ENCODE data around the gene PSORS1C1.

DNA sequence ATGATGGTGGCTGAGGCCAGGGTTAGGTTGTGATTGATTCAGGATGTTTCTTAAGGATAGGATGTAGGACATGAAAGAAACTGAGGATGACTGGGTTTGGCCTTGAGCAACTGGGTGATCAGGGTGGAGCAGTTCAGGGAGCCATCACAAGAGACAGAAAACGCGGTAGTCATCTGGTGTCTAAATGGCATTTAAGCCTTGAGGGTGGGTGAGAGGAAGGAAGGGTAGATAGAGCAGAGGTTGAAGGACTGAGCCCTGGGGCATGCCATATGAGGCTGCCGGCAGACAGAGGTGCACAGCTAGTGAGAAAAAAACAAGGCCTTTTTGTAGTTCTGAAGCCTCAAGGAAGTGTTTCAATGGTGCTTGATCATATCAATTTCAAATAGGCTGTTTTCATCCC lies 54.0 kb downstream of the PSORS1C1 start:
- TF ChIP-seq POLR2A (IDR thresholded peaks at IDR 0.05), result no peak
- TF ChIP-seq, protein P1, sequence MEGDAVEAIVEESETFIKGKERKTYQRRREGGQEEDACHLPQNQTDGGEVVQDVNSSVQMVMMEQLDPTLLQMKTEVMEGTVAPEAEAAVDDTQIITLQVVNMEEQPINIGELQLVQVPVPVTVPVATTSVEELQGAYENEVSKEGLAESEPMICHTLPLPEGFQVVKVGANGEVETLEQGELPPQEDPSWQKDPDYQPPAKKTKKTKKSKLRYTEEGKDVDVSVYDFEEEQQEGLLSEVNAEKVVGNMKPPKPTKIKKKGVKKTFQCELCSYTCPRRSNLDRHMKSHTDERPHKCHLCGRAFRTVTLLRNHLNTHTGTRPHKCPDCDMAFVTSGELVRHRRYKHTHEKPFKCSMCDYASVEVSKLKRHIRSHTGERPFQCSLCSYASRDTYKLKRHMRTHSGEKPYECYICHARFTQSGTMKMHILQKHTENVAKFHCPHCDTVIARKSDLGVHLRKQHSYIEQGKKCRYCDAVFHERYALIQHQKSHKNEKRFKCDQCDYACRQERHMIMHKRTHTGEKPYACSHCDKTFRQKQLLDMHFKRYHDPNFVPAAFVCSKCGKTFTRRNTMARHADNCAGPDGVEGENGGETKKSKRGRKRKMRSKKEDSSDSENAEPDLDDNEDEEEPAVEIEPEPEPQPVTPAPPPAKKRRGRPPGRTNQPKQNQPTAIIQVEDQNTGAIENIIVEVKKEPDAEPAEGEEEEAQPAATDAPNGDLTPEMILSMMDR (IDR thresholded peaks at IDR 0.05 in 4 of 5, conservative IDR thresholded peaks at IDR 0.05 in 1 of 5), result no peak

Data from gastrocnemius medialis (tissue), 4 donors.